Measurements from ENCODE around the gene PROX1.

GRCh38 chr1:213996320-213997037, 8.7 kb downstream of the PROX1 start:
- TF ChIP-seq, protein P1, sequence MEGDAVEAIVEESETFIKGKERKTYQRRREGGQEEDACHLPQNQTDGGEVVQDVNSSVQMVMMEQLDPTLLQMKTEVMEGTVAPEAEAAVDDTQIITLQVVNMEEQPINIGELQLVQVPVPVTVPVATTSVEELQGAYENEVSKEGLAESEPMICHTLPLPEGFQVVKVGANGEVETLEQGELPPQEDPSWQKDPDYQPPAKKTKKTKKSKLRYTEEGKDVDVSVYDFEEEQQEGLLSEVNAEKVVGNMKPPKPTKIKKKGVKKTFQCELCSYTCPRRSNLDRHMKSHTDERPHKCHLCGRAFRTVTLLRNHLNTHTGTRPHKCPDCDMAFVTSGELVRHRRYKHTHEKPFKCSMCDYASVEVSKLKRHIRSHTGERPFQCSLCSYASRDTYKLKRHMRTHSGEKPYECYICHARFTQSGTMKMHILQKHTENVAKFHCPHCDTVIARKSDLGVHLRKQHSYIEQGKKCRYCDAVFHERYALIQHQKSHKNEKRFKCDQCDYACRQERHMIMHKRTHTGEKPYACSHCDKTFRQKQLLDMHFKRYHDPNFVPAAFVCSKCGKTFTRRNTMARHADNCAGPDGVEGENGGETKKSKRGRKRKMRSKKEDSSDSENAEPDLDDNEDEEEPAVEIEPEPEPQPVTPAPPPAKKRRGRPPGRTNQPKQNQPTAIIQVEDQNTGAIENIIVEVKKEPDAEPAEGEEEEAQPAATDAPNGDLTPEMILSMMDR (IDR thresholded peaks at IDR 0.05) = no peak
- TF ChIP-seq POLR2AphosphoS5 (IDR thresholded peaks at IDR 0.05) (no peak), POLR2A (IDR thresholded peaks at IDR 0.05) (no peak)
